NT2/D1 (cell line): Measurements from ENCODE around the gene MUC16.

Experiments
- SUZ12 ChIP-seq: IDR thresholded peaks from 2 replicates; pipeline ENCODE4 v1.6.1; 2011; ENCODE audit not compliant: insufficient read length, insufficient read depth; ENCODE audit errors: extremely low read depth
- YY1 ChIP-seq: IDR thresholded peaks from 2 replicates; pipeline ENCODE4 v1.6.1; 2011; ENCODE audit not compliant: insufficient read length, insufficient read depth
- ZNF274 ChIP-seq: IDR thresholded peaks from 2 replicates; pipeline ENCODE4 v1.6.1; 2011; ENCODE audit warnings: mild to moderate bottlenecking, low read depth, low read length

DNA sequence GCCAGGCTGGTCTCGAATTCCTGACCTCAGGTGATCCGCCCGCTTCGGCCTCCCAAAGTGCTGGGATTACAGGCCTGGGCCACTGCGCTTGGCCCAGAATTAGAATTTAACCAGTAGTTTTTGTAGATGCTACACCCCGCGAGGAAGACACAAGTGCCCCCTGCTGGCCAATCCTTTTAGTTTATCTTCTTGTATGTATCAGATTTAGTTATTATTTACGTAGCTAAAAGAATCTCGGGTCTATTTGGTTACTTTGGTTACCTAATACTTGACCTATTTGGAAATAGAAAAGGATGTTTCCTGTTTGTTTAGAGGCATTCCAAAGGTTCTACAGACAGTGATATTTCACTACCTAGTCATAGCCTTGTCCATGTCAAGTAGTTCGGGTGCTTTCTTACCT, 22.0 kb downstream of the MUC16 start:
- TF ChIP-seq YY1 (no peak), ZNF274 (no peak), SUZ12 (no peak)
